SK-N-SH treated with all-trans-retinoic acid at 6 μM for 48 hours (cell line): ENCODE measurements around the gene SYT12.

Experiments
- ARNTL ChIP-seq: fragments of 450-650 bp; formaldehyde crosslinking; IDR thresholded peaks from 2 replicates; pipeline ENCODE4 v1.5.0; 2020; ENCODE audit warnings: low read depth, mild to moderate bottlenecking, moderate library complexity, borderline replicate concordance
- GLIS3 ChIP-seq: fragments of 250-450 bp; sonication (Bioruptor Pico); IDR thresholded peaks from 2 replicates; pipeline ENCODE4 v1.5.0; 2020; ENCODE audit warnings: mild to moderate bottlenecking, moderate library complexity

DNA sequence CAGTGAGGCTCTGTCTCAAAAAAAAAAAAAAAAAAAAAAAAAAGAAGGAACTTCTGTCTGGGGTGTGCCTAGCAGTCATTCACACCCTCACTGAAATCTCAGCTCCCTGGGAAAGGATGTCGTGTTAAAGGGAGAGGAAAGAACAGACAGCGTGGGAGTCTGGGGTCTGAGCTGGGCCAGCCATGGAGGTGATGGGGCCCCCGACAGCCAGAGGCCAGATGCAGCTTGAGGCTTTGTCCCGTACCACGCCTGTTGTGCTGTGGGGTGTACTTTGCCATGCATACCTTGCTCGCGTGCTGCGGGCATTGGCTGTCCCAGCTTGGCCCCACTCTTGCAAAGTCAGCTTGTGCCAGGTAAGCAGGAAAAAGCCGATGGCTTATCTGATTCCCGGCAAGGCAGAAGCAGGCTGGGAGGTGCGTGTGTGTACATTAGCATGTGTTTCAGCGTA lies 4.6 kb downstream of the SYT12 start:
- no peak for TF ChIP-seq ARNTL (CRISPR knock-in tag)
- no peak for TF ChIP-seq GLIS3
